HCT116 (cell line): ENCODE data around the gene ACVRL1. TPM values are rescaled to one million over a fixed set of nuclear protein-coding genes. Genes with fewer than 3 reads are reported as not detected.

Source experiments
- ATAC-seq: fragments of 200-7000 bp; cut with Tn5 transposase; 2 replicates; pipeline ENCODE4 v1.9.1; 2020; ENCODE audit warnings: mild to moderate bottlenecking, moderate library complexity
- BruUV-seq: library from RNA; stranded (reverse); fragments of 400-500 nt; replicated peaks from 2 replicates; lab custom pipeline; 2021; lab: Mats Ljungman, UMichigan
- CTCF ChIA-PET: fragments of 300-600 bp; sonication (Branson Sonifier 250); formaldehyde crosslinking; loops from one replicate; lab custom pipeline; 2021; ENCODE audit warnings: antibody characterized with exemption; lab: Charles Lee
- POLR2A ChIA-PET: fragments of 300-600, 350-600 bp; sonication (Branson Sonifier 250); formaldehyde crosslinking; loops from one replicate; lab custom pipeline; 2021; ENCODE audit warnings: antibody characterized with exemption; lab: Charles Lee
- RAD21 ChIA-PET, 2 experiments: fragments of 300-600 bp; sonication (Branson Sonifier 250); formaldehyde crosslinking; loops; one replicate each; lab custom pipeline; 2023; ENCODE audit warnings: low total read pairs in 2 of 2; ENCODE audit not compliant: uncharacterized antibody in 2 of 2, unreplicated experiment in 2 of 2, low non-redundant PET in 1 of 2; lab: Charles Lee
- DNase-seq: peaks from one replicate; pipeline ENCODE4 v3.0.0-alpha.2; 2010; ENCODE audit warnings: low read depth, low spot score
- H2AFZ ChIP-seq: fragments of 200-600 bp; shearing (Covaris generic), sonication (generic); 2 replicates; pipeline ENCODE4 v1.6.1; 2017; ENCODE audit warnings: low read depth, mixed run types, mixed read lengths, antibody characterized with exemption, low read length; ENCODE audit not compliant: poor library complexity, severe bottlenecking
- H3K27ac ChIP-seq: 2 replicates; pipeline ENCODE4 v1.5.1; 2012; ENCODE audit warnings: low read depth, low read length
- H3K27me3 ChIP-seq: fragments of 200-600 bp; sonication (generic); 2 replicates; pipeline ENCODE4 v1.6.1; 2016; ENCODE audit warnings: mixed run types, low read length, mixed read lengths; ENCODE audit not compliant: insufficient read depth
- H3K36me3 ChIP-seq, 2 experiments: fragments of 200-500 bp in 1 of 2; fragments of 200-600 bp in 1 of 2; sonication (Bioruptor generic) in 1 of 2; sonication (generic) in 1 of 2; 2 replicates each; pipeline versions ENCODE4 v1.5.1 to v1.6.1; 2014 to 2016; ENCODE audit warnings: low read length in 2 of 2, inconsistent platforms in 1 of 2, mixed read lengths in 1 of 2, mixed run types in 1 of 2; ENCODE audit not compliant: insufficient read depth in 2 of 2, control insufficient read depth in 1 of 2
- H3K4me1 ChIP-seq, 2 experiments: fragments of 200-600 bp in 1 of 2; sonication (generic) in 1 of 2; 2 replicates each; pipeline versions ENCODE4 v1.5.1 to v1.6.1; 2012 to 2017; ENCODE audit warnings: low read length in 2 of 2, inconsistent platforms in 1 of 2, mild to moderate bottlenecking in 1 of 2, mixed read lengths in 1 of 2, mixed run types in 1 of 2, moderate library complexity in 1 of 2; ENCODE audit not compliant: insufficient read depth in 2 of 2, control insufficient read depth in 1 of 2
- H3K4me2 ChIP-seq: fragments of 200-600 bp; sonication (generic); 2 replicates; pipeline ENCODE4 v1.6.1; 2017; ENCODE audit warnings: mixed run types, low read length, mixed read lengths
- H3K4me3 ChIP-seq, 2 experiments: fragments of 200-600 bp in 1 of 2; sonication (generic) in 1 of 2; replicated peaks in 1 of 2; 2 replicates each; pipeline ENCODE4 v1.5.1; 2011 to 2016; ENCODE audit warnings: low read length in 2 of 2, control low read depth in 1 of 2, low read depth in 1 of 2, mild to moderate bottlenecking in 1 of 2, mixed read lengths in 1 of 2, mixed run types in 1 of 2
- H3K79me2 ChIP-seq: fragments of 200-600 bp; sonication (generic); 2 replicates; pipeline ENCODE4 v1.6.1; 2017; ENCODE audit warnings: mild to moderate bottlenecking, mixed run types, low read length, moderate library complexity, mixed read lengths; ENCODE audit not compliant: insufficient read depth
- H3K9ac ChIP-seq: fragments of 200-600 bp; sonication (generic); 2 replicates; pipeline ENCODE4 v1.6.1; 2016; ENCODE audit warnings: low read length, mixed read lengths
- H3K9me2 ChIP-seq: fragments of 200-600 bp; sonication (generic), shearing (Covaris generic); 2 replicates; pipeline ENCODE4 v1.6.1; 2017; ENCODE audit warnings: mixed run types, mild to moderate bottlenecking, moderate library complexity; ENCODE audit not compliant: insufficient read depth
- H3K9me3 ChIP-seq, 2 experiments: fragments of 200-500 bp in 1 of 2; fragments of 200-600 bp in 1 of 2; sonication (Bioruptor generic) in 1 of 2; sonication (generic) in 1 of 2; 2 replicates each; pipeline ENCODE4 v1.6.1; 2014 to 2017; ENCODE audit warnings: low read length in 2 of 2, mixed read lengths in 2 of 2, inconsistent platforms in 1 of 2, low read depth in 1 of 2, mild to moderate bottlenecking in 1 of 2, mixed run types in 1 of 2, moderate library complexity in 1 of 2; ENCODE audit not compliant: control insufficient read depth in 1 of 2, insufficient read depth in 1 of 2
- H4K20me1 ChIP-seq: fragments of 200-600 bp; sonication (generic), shearing (Covaris generic); 2 replicates; pipeline ENCODE4 v1.6.1; 2017; ENCODE audit warnings: mixed run types, mild to moderate bottlenecking, moderate library complexity; ENCODE audit not compliant: insufficient read depth
- CEBPB ChIP-seq: IDR thresholded peaks from 2 replicates; pipeline ENCODE4 v1.6.1; 2012; ENCODE audit warnings: low read depth
- EGR1 ChIP-seq: IDR thresholded peaks from 2 replicates; pipeline ENCODE4 v1.6.1; 2012; ENCODE audit warnings: low read depth
- ELF1 ChIP-seq: IDR thresholded peaks from 2 replicates; pipeline ENCODE4 v1.6.1; 2012; ENCODE audit warnings: low read depth, borderline replicate concordance
- EZH2 ChIP-seq: fragments of 200-600 bp; sonication (generic); IDR thresholded peaks from 2 replicates; pipeline ENCODE4 v1.6.1; 2017; ENCODE audit warnings: antibody characterized with exemption, mixed run types
- FOSL1 ChIP-seq: IDR thresholded peaks from 2 replicates; pipeline ENCODE4 v1.6.1; 2012; ENCODE audit warnings: low read depth
- JUND ChIP-seq: IDR thresholded peaks from 2 replicates; pipeline ENCODE4 v1.6.1; 2012
- POLR2A ChIP-seq: IDR thresholded peaks from 2 replicates; pipeline ENCODE4 v1.7.0; 2011; ENCODE audit warnings: borderline replicate concordance; ENCODE audit not compliant: insufficient read depth, insufficient read length; ENCODE audit errors: extremely low read depth
- POLR2AphosphoS5 ChIP-seq: IDR thresholded peaks from 2 replicates; pipeline ENCODE4 v1.6.1; 2011; ENCODE audit warnings: mild to moderate bottlenecking, low read depth, low read length, moderate library complexity
- RAD21 ChIP-seq: IDR thresholded peaks from 2 replicates; pipeline ENCODE4 v1.6.1; 2012; ENCODE audit warnings: low read depth, mild to moderate bottlenecking
- SIN3A ChIP-seq: IDR thresholded peaks from 2 replicates; pipeline ENCODE4 v1.6.1; 2012; ENCODE audit warnings: low read depth
- SP1 ChIP-seq: IDR thresholded peaks from 2 replicates; pipeline ENCODE4 v1.6.1; 2012; ENCODE audit warnings: low read depth
- SRF ChIP-seq: IDR thresholded peaks from 2 replicates; pipeline ENCODE4 v1.6.1; 2012; ENCODE audit warnings: low read depth
- YY1 ChIP-seq: IDR thresholded peaks from 2 replicates; pipeline ENCODE4 v1.6.1; 2011; ENCODE audit warnings: low read length, low read depth, moderate library complexity, mild to moderate bottlenecking; ENCODE audit not compliant: insufficient replicate concordance; ENCODE audit errors: extremely low read depth
- ZFX ChIP-seq: fragments of 450-650 bp; IDR thresholded peaks from 2 replicates; pipeline ENCODE4 v1.6.1; 2017
- ZNF274 ChIP-seq: fragments of 200-500 bp; sonication (Bioruptor generic); IDR thresholded peaks from 2 replicates; pipeline ENCODE4 v1.6.1; 2014; ENCODE audit warnings: mild to moderate bottlenecking, low read depth, low read length, inconsistent platforms
- intact Hi-C: fragments of 100-400 bp; cut with micrococcal nuclease; formaldehyde crosslinking; loops from 2 replicates; pipeline ENCODE4 v1.10.0; 2022
- total RNA-seq: library from RNA; stranded (reverse); gene quantifications from one replicate; pipeline ENCODE4 v1.2.1, GENCODE V29; 2021; ENCODE audit not compliant: unreplicated experiment
- TF ChIP-seq, protein P1 (sequence below), 3 experiments: fragments of 200-600 bp in 1 of 3; sonication (generic) in 1 of 3; IDR thresholded peaks in 2 of 3; conservative IDR thresholded peaks in 1 of 3; 2 replicates each; pipeline ENCODE4 v1.5.1; 2012 to 2017; ENCODE audit warnings: low read depth in 2 of 3, low read length in 2 of 3, antibody characterized with exemption in 1 of 3, borderline replicate concordance in 1 of 3, control low read depth in 1 of 3, mild to moderate bottlenecking in 1 of 3, mixed read lengths in 1 of 3, mixed run types in 1 of 3, moderate library complexity in 1 of 3; ENCODE audit not compliant: insufficient read depth in 1 of 3
- TF ChIP-seq, protein P2 (sequence below): IDR thresholded peaks from 2 replicates; pipeline ENCODE4 v1.6.1; 2012
- TF ChIP-seq, protein P3 (sequence below): IDR thresholded peaks from 2 replicates; pipeline ENCODE4 v1.6.1; 2011; ENCODE audit warnings: mild to moderate bottlenecking, low read length, moderate library complexity; ENCODE audit not compliant: insufficient replicate concordance; ENCODE audit errors: extremely low read depth
- TF ChIP-seq, protein P4 (sequence below): IDR thresholded peaks from 2 replicates; pipeline ENCODE4 v1.6.1; 2012

ACVRL1 gene
- total RNA-seq, 1 experiment from 2014 or later = 2.5 TPM

DNA sequence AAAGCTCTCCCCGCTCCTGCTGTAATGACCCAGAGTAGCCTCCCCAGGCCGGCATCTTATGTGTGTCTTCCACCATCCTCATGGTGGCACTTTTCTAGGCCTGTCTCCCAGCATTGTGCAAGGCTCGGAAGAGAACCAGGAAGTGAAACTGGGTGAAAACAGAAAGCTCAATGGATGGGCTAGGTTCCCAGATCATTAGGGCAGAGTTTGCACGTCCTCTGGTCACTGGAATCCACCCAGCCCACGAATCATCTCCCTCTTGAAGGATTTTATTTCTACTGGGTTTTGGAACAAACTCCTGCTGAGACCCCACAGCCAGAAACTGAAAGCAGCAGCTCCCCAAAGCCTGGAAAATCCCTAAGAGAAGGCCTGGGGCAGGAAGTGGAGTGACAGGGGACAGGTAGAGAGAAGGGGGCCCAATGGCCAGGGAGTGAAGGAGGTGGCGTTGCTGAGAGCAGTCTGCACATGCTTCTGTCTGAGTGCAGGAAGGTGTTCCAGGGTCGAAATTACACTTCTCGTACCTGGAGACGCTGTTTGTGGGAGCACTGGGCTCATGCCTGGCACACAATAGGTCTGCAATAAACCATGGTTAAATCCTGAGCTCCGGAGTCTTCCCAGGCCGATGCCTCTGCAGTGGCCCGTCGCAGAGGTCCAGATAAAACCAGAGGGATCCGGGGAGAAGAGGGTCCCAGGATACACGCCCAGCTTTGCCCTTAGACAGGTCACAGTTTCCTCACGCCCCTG is 15.6 kb downstream of the ACVRL1 start:
- Histone ChIP-seq H3K9ac (no peak overlapping the region), H3K4me3 (no peak overlapping the region), H4K20me1 (no peaks in the 10 kb centered on the region), H3K9me3 (no peaks in the 10 kb centered on the region), H3K4me1 (peaks cover 0 to 12% of the 10 kb centered on the region in 2 experiments; a peak in 1 of 4 replicates), H3K27ac (no peak overlapping the region), H3K79me2 (no peaks in the 10 kb centered on the region), H2AFZ (peak overlapping the region; percentile 59), H3K27me3 (no peaks in the 10 kb centered on the region), H3K36me3 (no peaks in the 10 kb centered on the region), H3K4me2 (peak overlapping the region; percentile 52), H3K9me2 (no peaks in the 10 kb centered on the region)
- ChIA-PET RAD21 (interaction anchor here in 1 of 2 experiments (1.6 kb wide), 1 partner anchor 30 kb away, joined by 5 read pairs; no protein-coding TSS in a partner anchor), POLR2A (no interaction called here), CTCF (interaction anchor here (0.5 to 2.9 kb wide), 7 partner anchors 8 to 226 kb away, joined by 3 to 9 read pairs (median 4); no protein-coding TSS in a partner anchor)
- intact Hi-C loops = no loop called here
- ATAC-seq (peak; percentile 36), DNase-seq (no peak)
- BruUV-seq = no TSS peak
- TF ChIP-seq, protein P1, sequence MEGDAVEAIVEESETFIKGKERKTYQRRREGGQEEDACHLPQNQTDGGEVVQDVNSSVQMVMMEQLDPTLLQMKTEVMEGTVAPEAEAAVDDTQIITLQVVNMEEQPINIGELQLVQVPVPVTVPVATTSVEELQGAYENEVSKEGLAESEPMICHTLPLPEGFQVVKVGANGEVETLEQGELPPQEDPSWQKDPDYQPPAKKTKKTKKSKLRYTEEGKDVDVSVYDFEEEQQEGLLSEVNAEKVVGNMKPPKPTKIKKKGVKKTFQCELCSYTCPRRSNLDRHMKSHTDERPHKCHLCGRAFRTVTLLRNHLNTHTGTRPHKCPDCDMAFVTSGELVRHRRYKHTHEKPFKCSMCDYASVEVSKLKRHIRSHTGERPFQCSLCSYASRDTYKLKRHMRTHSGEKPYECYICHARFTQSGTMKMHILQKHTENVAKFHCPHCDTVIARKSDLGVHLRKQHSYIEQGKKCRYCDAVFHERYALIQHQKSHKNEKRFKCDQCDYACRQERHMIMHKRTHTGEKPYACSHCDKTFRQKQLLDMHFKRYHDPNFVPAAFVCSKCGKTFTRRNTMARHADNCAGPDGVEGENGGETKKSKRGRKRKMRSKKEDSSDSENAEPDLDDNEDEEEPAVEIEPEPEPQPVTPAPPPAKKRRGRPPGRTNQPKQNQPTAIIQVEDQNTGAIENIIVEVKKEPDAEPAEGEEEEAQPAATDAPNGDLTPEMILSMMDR (IDR thresholded peaks at IDR 0.05 in 2 of 3, conservative IDR thresholded peaks at IDR 0.05 in 1 of 3; ENCODE audit: borderline replicate concordance in 1 of 3, insufficient read depth in 1 of 3, low read depth in 2 of 3, low read length in 2 of 3) = no peak
- TF ChIP-seq ZNF274 = no peak
- TF ChIP-seq POLR2AphosphoS5 = no peak
- TF ChIP-seq EGR1 = no peak
- no peak for TF ChIP-seq FOSL1
- TF ChIP-seq EZH2 = no peak
- TF ChIP-seq, protein P2, sequence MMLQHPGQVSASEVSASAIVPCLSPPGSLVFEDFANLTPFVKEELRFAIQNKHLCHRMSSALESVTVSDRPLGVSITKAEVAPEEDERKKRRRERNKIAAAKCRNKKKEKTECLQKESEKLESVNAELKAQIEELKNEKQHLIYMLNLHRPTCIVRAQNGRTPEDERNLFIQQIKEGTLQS = no peak
- no peak for TF ChIP-seq ZFX
- no peak for TF ChIP-seq RAD21
- TF ChIP-seq, protein P3, sequence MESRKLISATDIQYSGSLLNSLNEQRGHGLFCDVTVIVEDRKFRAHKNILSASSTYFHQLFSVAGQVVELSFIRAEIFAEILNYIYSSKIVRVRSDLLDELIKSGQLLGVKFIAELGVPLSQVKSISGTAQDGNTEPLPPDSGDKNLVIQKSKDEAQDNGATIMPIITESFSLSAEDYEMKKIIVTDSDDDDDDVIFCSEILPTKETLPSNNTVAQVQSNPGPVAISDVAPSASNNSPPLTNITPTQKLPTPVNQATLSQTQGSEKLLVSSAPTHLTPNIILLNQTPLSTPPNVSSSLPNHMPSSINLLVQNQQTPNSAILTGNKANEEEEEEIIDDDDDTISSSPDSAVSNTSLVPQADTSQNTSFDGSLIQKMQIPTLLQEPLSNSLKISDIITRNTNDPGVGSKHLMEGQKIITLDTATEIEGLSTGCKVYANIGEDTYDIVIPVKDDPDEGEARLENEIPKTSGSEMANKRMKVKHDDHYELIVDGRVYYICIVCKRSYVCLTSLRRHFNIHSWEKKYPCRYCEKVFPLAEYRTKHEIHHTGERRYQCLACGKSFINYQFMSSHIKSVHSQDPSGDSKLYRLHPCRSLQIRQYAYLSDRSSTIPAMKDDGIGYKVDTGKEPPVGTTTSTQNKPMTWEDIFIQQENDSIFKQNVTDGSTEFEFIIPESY = no peak
- no peak for TF ChIP-seq SIN3A
- no peak for TF ChIP-seq POLR2A
- no peak for TF ChIP-seq YY1
- TF ChIP-seq ELF1 = no peak
- TF ChIP-seq SRF = no peak
- no peak for TF ChIP-seq SP1
- no peak for TF ChIP-seq JUND
- TF ChIP-seq, protein P4, sequence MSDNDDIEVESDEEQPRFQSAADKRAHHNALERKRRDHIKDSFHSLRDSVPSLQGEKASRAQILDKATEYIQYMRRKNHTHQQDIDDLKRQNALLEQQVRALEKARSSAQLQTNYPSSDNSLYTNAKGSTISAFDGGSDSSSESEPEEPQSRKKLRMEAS = no peak
- TF ChIP-seq CEBPB = no peak
